IMR-90 (cell line): ENCODE results near the gene TCP11. TPM values are rescaled to one million over a fixed set of nuclear protein-coding genes. Genes with fewer than 3 reads are reported as not detected.

Source experiments
- ATAC-seq: fragments of 200-7000 bp; cut with Tn5 transposase; 2 replicates; pipeline ENCODE4 v1.9.1; 2020; ENCODE audit warnings: low read depth, mild to moderate bottlenecking, moderate library complexity
- BruUV-seq: library from RNA; stranded (reverse); fragments of 400-500 nt; replicated peaks from 2 replicates; lab custom pipeline; 2021; lab: Mats Ljungman, UMichigan
- CTCF ChIA-PET: fragments of 300-600 bp; formaldehyde crosslinking; extraction: SDS; loops from one replicate; lab custom pipeline; 2021; ENCODE audit warnings: antibody characterized with exemption; lab: Yijun Ruan, JAX
- POLR2A ChIA-PET: fragments of 300-600 bp; sonication (Branson Sonifier 250); formaldehyde crosslinking; loops from one replicate; lab custom pipeline; 2022; ENCODE audit warnings: antibody characterized with exemption; ENCODE audit not compliant: unreplicated experiment; lab: Charles Lee
- DNase-seq: peaks from one replicate; pipeline ENCODE4 v3.0.0; 2013
- H2AFZ ChIP-seq: replicated peaks from 2 replicates; pipeline ENCODE3; 2013; ENCODE audit warnings: low read length, mild to moderate bottlenecking; ENCODE audit not compliant: poor library complexity
- H2AK5ac ChIP-seq: 2 replicates; pipeline ENCODE4 v1.6.1; 2013; ENCODE audit warnings: low read depth, low read length, inconsistent platforms
- H2AK9ac ChIP-seq: replicated peaks from 2 replicates; pipeline ENCODE3; 2013; ENCODE audit warnings: mild to moderate bottlenecking, low read depth, low read length, moderate library complexity; ENCODE audit not compliant: poor library complexity
- H2BK120ac ChIP-seq: 2 replicates; pipeline ENCODE4 v1.6.1; 2013; ENCODE audit warnings: low read depth, low read length, inconsistent platforms
- H2BK15ac ChIP-seq: 3 replicates; pipeline ENCODE4 v1.6.1; 2013; ENCODE audit warnings: low read depth, low read length, inconsistent platforms
- H2BK20ac ChIP-seq: 2 replicates; pipeline ENCODE4 v1.6.1; 2013; ENCODE audit warnings: low read depth, mild to moderate bottlenecking, inconsistent platforms, low read length, moderate library complexity
- H2BK5ac ChIP-seq: 2 replicates; pipeline ENCODE4 v1.6.1; 2013; ENCODE audit warnings: mild to moderate bottlenecking, low read depth, low read length, inconsistent platforms; ENCODE audit not compliant: poor library complexity, severe bottlenecking
- H3K14ac ChIP-seq: replicated peaks from 2 replicates; pipeline ENCODE4 v1.6.1; 2013; ENCODE audit warnings: low read depth, low read length, inconsistent platforms
- H3K18ac ChIP-seq: 2 replicates; pipeline ENCODE4 v1.6.1; 2013; ENCODE audit warnings: low read depth, low read length, control low read depth
- H3K23ac ChIP-seq: 2 replicates; pipeline ENCODE4 v1.6.1; 2013; ENCODE audit warnings: low read depth, low read length, inconsistent platforms
- H3K27ac ChIP-seq: 2 replicates; pipeline ENCODE4 v1.5.1; 2013; ENCODE audit warnings: mild to moderate bottlenecking, control low read depth, low read length; ENCODE audit not compliant: insufficient read depth
- H3K27me3 ChIP-seq: 2 replicates; pipeline ENCODE4 v1.6.1; 2013; ENCODE audit warnings: low read length; ENCODE audit not compliant: control insufficient read depth, insufficient read depth
- H3K36me3 ChIP-seq: 2 replicates; pipeline ENCODE4 v1.6.1; 2013; ENCODE audit warnings: low read length, mixed read lengths; ENCODE audit not compliant: control insufficient read depth, insufficient read depth
- H3K4ac ChIP-seq: 2 replicates; pipeline ENCODE4 v1.6.1; 2013; ENCODE audit warnings: low read depth, low read length, inconsistent platforms
- H3K4me1 ChIP-seq: 2 replicates; pipeline ENCODE4 v1.6.1; 2013; ENCODE audit warnings: low read length, mixed read lengths; ENCODE audit not compliant: control insufficient read depth, insufficient read depth
- H3K4me2 ChIP-seq: 2 replicates; pipeline ENCODE4 v1.6.1; 2013; ENCODE audit warnings: low read depth, mild to moderate bottlenecking, control low read depth, low read length, moderate library complexity
- H3K4me3 ChIP-seq: 2 replicates; pipeline ENCODE4 v1.5.1; 2013; ENCODE audit warnings: low read depth, mild to moderate bottlenecking, control low read depth, low read length, moderate library complexity; ENCODE audit not compliant: insufficient read depth
- H3K56ac ChIP-seq: 2 replicates; pipeline ENCODE4 v1.6.1; 2013; ENCODE audit warnings: low read length, inconsistent platforms; ENCODE audit not compliant: insufficient read depth; ENCODE audit errors: extremely low read depth
- H3K79me1 ChIP-seq, 2 experiments: 2 replicates each; pipeline ENCODE4 v1.6.1; 2013; ENCODE audit warnings: low read length in 2 of 2, inconsistent platforms in 1 of 2, low read depth in 1 of 2
- H3K9ac ChIP-seq: 2 replicates; pipeline ENCODE4 v1.6.1; 2013; ENCODE audit warnings: low read depth, low read length, control low read depth
- H3K9me1 ChIP-seq: 2 replicates; pipeline ENCODE4 v1.6.1; 2013; ENCODE audit warnings: low read length, inconsistent platforms; ENCODE audit not compliant: insufficient read depth
- H3K9me3 ChIP-seq: 2 replicates; pipeline ENCODE4 v1.6.1; 2013; ENCODE audit warnings: low read length; ENCODE audit not compliant: control insufficient read depth, insufficient read depth
- H4K20me1 ChIP-seq: 2 replicates; pipeline ENCODE4 v1.6.1; 2013; ENCODE audit warnings: low read length, inconsistent platforms; ENCODE audit not compliant: insufficient read depth
- H4K5ac ChIP-seq: 2 replicates; pipeline ENCODE4 v1.6.1; 2013; ENCODE audit warnings: mild to moderate bottlenecking, low read depth, low read length, control low read depth
- H4K8ac ChIP-seq, 2 experiments: 2 replicates each; pipeline ENCODE4 v1.6.1; 2013; ENCODE audit warnings: low read depth in 2 of 2, low read length in 2 of 2, control low read depth in 1 of 2, inconsistent platforms in 1 of 2
- H4K91ac ChIP-seq: 2 replicates; pipeline ENCODE4 v1.6.1; 2013; ENCODE audit warnings: low read depth, low read length, inconsistent platforms; ENCODE audit not compliant: insufficient read depth
- BHLHE40 ChIP-seq: fragments of 150-350 bp; IDR thresholded peaks from 2 replicates; pipeline ENCODE4 v1.6.1; 2016; ENCODE audit warnings: mild to moderate bottlenecking, low read depth, low read length
- CEBPB ChIP-seq: IDR thresholded peaks from 2 replicates; pipeline ENCODE4 v1.6.1; 2012; ENCODE audit warnings: low read depth, low read length, improper control_type of control experiment
- CHD1 ChIP-seq: IDR thresholded peaks from 2 replicates; pipeline ENCODE4 v1.6.1; 2012; ENCODE audit warnings: low read depth, low read length, improper control_type of control experiment
- FOS ChIP-seq: fragments of 150-350 bp; IDR thresholded peaks from 2 replicates; pipeline ENCODE4 v1.6.1; 2016; ENCODE audit warnings: low read depth, low read length
- MAFK ChIP-seq: IDR thresholded peaks from 2 replicates; pipeline ENCODE4 v1.6.1; 2012; ENCODE audit warnings: low read depth, low read length, improper control_type of control experiment
- MXI1 ChIP-seq: IDR thresholded peaks from 2 replicates; pipeline ENCODE4 v1.6.1; 2012; ENCODE audit warnings: low read depth, mild to moderate bottlenecking, low read length, moderate library complexity, borderline replicate concordance
- NFE2L2 ChIP-seq: fragments of 150-350 bp; IDR thresholded peaks from 2 replicates; pipeline ENCODE4 v1.6.1; 2016; ENCODE audit warnings: low read depth, mild to moderate bottlenecking, low read length
- POLR2A ChIP-seq: IDR thresholded peaks from 2 replicates; pipeline ENCODE4 v1.6.1; 2012; ENCODE audit warnings: mild to moderate bottlenecking, low read depth, low read length
- RAD21 ChIP-seq: IDR thresholded peaks from 2 replicates; pipeline ENCODE4 v1.6.1; 2012; ENCODE audit warnings: low read length, improper control_type of control experiment
- RCOR1 ChIP-seq: IDR thresholded peaks from 2 replicates; pipeline ENCODE4 v1.6.1; 2012; ENCODE audit warnings: mild to moderate bottlenecking, low read length, improper control_type of control experiment; ENCODE audit not compliant: insufficient replicate concordance
- RFX5 ChIP-seq: IDR thresholded peaks from 2 replicates; pipeline ENCODE4 v1.8.0; 2012; ENCODE audit warnings: low read depth, mild to moderate bottlenecking, low read length, moderate library complexity
- SMC3 ChIP-seq: fragments of 150-350 bp; IDR thresholded peaks from 2 replicates; pipeline ENCODE4 v1.6.1; 2016; ENCODE audit warnings: low read depth, mild to moderate bottlenecking, antibody characterized with exemption, low read length, moderate library complexity
- WGBS, 2 experiments: methylation state at CpG; one replicate each; pipeline versions ENCODE4 v1.1.5 to v1.1.7; 2013; ENCODE audit warnings: missing lambda C conversion rate in 2 of 2; ENCODE audit not compliant: insufficient read length in 1 of 2; ENCODE audit errors: extremely low coverage in 2 of 2; 5-methylcytosine and 5-hydroxymethylcytosine counted together
- dilution Hi-C: fragments of 300-500 bp; cut with HindIII; formaldehyde crosslinking; loops from one replicate; pipeline ENCODE4 v1.14.3; 2018; ENCODE audit warnings: low sequenced_read_pairs; ENCODE audit not compliant: unreplicated experiment
- in situ Hi-C: fragments of 300-500 bp; cut with MboI; formaldehyde crosslinking; loops from 3 replicates; pipeline ENCODE4 v1.14.3; 2019; ENCODE audit warnings: low sequenced_read_pairs, inconsistent platforms, mixed read lengths
- intact Hi-C: fragments of 100-400 bp; cut with micrococcal nuclease; formaldehyde crosslinking; loops from 2 replicates; pipeline ENCODE4 v1.10.0; 2022
- polyA plus RNA-seq, 3 experiments: library from polyadenylated mRNA; depleted of rRNA; stranded (reverse); fragments of >200 nt; gene quantifications; 2 replicates each; pipeline ENCODE4 v1.2.3, GENCODE V29; 2012; ENCODE audit warnings: low replicate concordance in 1 of 3
- total RNA-seq: library from RNA; depleted of rRNA; stranded (reverse); fragments of >200 nt; gene quantifications from 2 replicates; pipeline ENCODE4 v1.2.3, GENCODE V29; 2012
- TF ChIP-seq, protein P1 (sequence below): fragments of 150-350 bp; IDR thresholded peaks from 2 replicates; pipeline ENCODE4 v1.6.1; 2016; ENCODE audit warnings: low read depth, mild to moderate bottlenecking, low read length, moderate library complexity, borderline replicate concordance
- TF ChIP-seq, protein P2 (sequence below): conservative IDR thresholded peaks from 2 replicates; pipeline ENCODE4 v1.5.1; 2012; ENCODE audit warnings: mild to moderate bottlenecking, low read depth, low read length, improper control_type of control experiment
- TF ChIP-seq, protein P3 (sequence below): fragments of 150-350 bp; IDR thresholded peaks from 2 replicates; pipeline ENCODE4 v1.6.1; 2017; ENCODE audit warnings: mild to moderate bottlenecking, antibody characterized with exemption, low read length, low read depth

Gene TCP11
- total and polyA plus RNA-seq, 2 of the 4 experiments (the other 2 are of a cell fraction), result 0.34 to 0.36 TPM

DNA sequence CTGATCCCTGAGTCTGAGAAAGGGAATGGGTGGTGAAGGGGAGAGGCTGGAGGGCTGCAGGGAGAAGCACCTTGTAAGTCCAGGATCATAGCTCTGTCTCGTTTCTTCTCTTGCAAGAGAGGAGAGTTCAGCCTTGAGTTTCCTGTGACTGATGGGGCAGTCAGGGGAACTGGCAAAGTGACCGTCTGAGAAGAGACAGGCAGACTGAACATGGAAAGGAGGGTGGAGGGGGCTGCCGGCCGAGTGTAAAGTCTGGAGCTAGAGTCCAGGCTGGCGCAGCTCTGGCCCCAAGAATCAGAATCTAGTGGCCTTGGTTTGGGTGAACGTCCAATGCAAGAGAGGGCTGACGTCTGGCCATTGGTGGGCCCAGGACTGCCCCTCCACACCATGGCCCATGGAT, 72.5 kb downstream of the TCP11 start:
- H3K4me1 ChIP-seq, result no peaks in the 10 kb centered on the region
- dilution Hi-C loops, result no loop called here
- ChIA-PET POLR2A (no interaction called here), CTCF (no interaction called here)
- H3K27ac ChIP-seq, result no peak overlapping the region
- no TSS peak for BruUV-seq
- ATAC-seq, result no peak
- no peak overlapping the region for H4K91ac ChIP-seq
- no peak overlapping the region for H3K9ac ChIP-seq
- 71% methylated on average over 1 of the region's 7 CpGs; no CpG with 5 or more reads in 1 of the 2 experiments for WGBS, 2 experiments
- no peak overlapping the region for H3K18ac ChIP-seq
- H2AK9ac ChIP-seq, result no peak overlapping the region
- intact Hi-C loops, result no loop called here
- no peak overlapping the region for H2AK5ac ChIP-seq
- H3K56ac ChIP-seq, result no peak overlapping the region
- H3K23ac ChIP-seq, result no peak overlapping the region
- H2BK5ac ChIP-seq, result no peak overlapping the region
- no peaks in the 10 kb centered on the region for H3K79me1 ChIP-seq
- no peaks in the 10 kb centered on the region for H3K27me3 ChIP-seq
- H2BK20ac ChIP-seq, result no peak overlapping the region
- H2AFZ ChIP-seq, result no peak overlapping the region
- H2BK120ac ChIP-seq, result no peak overlapping the region
- no peak overlapping the region for H4K8ac ChIP-seq
- peaks cover 14% of the 10 kb centered on the region for H3K36me3 ChIP-seq
- H3K14ac ChIP-seq, result no peak overlapping the region
- no peak for DNase-seq
- 0 out of 2 replicates have a peak, but pooled peaks cover 2% of the 10 kb centered on the region for H3K9me1 ChIP-seq
- no peaks in the 10 kb centered on the region for H3K9me3 ChIP-seq
- no peaks in the 10 kb centered on the region for H4K20me1 ChIP-seq
- TF ChIP-seq POLR2A (no peak), RFX5 (no peak), RAD21 (no peak), MAFK (no peak), MXI1 (no peak), SMC3 (no peak), CEBPB (no peak), BHLHE40 (no peak), RCOR1 (no peak), CHD1 (no peak), FOS (no peak), NFE2L2 (no peak)
- TF ChIP-seq, protein P1, sequence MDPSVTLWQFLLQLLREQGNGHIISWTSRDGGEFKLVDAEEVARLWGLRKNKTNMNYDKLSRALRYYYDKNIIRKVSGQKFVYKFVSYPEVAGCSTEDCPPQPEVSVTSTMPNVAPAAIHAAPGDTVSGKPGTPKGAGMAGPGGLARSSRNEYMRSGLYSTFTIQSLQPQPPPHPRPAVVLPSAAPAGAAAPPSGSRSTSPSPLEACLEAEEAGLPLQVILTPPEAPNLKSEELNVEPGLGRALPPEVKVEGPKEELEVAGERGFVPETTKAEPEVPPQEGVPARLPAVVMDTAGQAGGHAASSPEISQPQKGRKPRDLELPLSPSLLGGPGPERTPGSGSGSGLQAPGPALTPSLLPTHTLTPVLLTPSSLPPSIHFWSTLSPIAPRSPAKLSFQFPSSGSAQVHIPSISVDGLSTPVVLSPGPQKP, result no peak
- TF ChIP-seq, protein P2, sequence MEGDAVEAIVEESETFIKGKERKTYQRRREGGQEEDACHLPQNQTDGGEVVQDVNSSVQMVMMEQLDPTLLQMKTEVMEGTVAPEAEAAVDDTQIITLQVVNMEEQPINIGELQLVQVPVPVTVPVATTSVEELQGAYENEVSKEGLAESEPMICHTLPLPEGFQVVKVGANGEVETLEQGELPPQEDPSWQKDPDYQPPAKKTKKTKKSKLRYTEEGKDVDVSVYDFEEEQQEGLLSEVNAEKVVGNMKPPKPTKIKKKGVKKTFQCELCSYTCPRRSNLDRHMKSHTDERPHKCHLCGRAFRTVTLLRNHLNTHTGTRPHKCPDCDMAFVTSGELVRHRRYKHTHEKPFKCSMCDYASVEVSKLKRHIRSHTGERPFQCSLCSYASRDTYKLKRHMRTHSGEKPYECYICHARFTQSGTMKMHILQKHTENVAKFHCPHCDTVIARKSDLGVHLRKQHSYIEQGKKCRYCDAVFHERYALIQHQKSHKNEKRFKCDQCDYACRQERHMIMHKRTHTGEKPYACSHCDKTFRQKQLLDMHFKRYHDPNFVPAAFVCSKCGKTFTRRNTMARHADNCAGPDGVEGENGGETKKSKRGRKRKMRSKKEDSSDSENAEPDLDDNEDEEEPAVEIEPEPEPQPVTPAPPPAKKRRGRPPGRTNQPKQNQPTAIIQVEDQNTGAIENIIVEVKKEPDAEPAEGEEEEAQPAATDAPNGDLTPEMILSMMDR, result no peak
- TF ChIP-seq, protein P3, sequence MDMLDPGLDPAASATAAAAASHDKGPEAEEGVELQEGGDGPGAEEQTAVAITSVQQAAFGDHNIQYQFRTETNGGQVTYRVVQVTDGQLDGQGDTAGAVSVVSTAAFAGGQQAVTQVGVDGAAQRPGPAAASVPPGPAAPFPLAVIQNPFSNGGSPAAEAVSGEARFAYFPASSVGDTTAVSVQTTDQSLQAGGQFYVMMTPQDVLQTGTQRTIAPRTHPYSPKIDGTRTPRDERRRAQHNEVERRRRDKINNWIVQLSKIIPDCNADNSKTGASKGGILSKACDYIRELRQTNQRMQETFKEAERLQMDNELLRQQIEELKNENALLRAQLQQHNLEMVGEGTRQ, result no peak
- H3K4me3 ChIP-seq, result no peak overlapping the region
- no peak overlapping the region for H3K4me2 ChIP-seq
- no peak overlapping the region for H4K5ac ChIP-seq
- H3K4ac ChIP-seq, result no peak overlapping the region
- in situ Hi-C loops, result no loop called here
- H2BK15ac ChIP-seq, result no peak overlapping the region
